Femur (tissue), 1 donor: Measurements from ENCODE around the gene CETP.

Experiments
- DNase-seq: peaks from one replicate; pipeline ENCODE4 v3.0.0-alpha.2; 2017

The CETP gene

DNA sequence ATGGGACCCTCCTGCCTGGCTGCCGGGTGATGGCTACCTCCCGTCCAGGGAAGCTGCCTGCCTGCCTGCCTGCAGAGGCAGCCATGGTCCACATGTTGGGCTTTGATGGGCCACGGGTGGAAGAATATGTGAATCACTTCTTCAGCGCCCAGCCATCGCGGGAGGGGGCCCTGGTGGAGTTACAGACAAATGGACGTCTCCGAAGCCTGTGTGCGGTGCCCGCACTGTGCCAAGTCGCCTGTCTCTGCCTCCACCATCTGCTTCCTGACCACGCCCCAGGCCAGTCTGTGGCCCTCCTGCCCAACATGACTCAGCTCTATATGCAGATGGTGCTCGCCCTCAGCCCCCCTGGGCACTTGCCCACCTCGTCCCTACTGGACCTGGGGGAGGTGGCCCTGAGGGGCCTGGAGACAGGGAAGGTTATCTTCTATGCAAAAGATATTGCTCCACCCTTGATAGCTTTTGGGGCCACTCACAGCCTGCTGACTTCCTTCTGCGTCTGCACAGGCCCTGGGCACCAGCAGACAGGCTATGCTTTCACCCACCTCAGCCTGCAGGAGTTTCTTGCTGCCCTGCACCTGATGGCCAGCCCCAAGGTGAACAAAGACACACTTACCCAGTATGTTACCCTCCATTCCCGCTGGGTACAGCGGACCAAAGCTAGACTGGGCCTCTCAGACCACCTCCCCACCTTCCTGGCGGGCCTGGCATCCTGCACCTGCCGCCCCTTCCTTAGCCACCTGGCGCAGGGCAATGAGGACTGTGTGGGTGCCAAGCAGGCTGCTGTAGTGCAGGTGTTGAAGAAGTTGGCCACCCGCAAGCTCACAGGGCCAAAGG, 64.4 kb downstream of the CETP start:
- no peak for DNase-seq

DNA sequence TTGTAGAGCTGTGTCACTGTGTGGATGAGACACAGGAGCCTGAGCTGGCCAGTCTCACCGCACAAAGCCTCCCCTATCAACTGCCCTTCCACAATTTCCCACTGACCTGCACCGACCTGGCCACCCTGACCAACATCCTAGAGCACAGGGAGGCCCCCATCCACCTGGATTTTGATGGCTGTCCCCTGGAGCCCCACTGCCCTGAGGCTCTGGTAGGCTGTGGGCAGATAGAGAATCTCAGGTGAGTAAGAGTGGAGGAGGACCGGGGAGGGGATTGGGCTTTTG, 65.0 kb downstream of the CETP start:
- DNase-seq: no peak

- no peak for DNase-seq
Observed at GRCh38 chr16:57027067-57027466, 65.3 kb downstream of the CETP start.

- DNase-seq: no peak
Observed at GRCh38 chr16:57028086-57028485, 66.3 kb downstream of the CETP start.

- no peak for DNase-seq
Observed at GRCh38 chr16:57029161-57030160, 67.7 kb downstream of the CETP start.

- no peak for DNase-seq
Observed at GRCh38 chr16:57030346-57030902, 68.7 kb downstream of the CETP start.

DNA sequence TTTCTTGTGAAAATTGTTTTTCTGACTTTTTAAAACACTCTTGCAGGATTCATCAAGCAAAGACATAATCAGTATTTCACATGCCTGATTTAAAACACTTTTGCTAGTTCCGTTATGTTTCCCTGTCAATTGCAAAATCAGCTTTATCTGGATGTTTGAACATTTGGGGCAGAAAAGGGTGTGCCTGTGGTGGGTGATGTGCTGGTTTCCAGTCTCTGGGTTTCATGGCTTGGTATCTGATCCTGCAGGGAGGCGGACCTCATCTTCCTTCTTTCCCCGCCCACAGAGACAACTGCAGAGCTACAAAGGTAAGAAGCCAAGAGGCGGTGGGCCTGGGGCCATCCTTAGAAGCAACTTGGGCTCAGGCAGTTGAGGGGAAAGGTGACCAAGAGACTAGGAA, 69.4 kb downstream of the CETP start:
- no peak for DNase-seq

DNA sequence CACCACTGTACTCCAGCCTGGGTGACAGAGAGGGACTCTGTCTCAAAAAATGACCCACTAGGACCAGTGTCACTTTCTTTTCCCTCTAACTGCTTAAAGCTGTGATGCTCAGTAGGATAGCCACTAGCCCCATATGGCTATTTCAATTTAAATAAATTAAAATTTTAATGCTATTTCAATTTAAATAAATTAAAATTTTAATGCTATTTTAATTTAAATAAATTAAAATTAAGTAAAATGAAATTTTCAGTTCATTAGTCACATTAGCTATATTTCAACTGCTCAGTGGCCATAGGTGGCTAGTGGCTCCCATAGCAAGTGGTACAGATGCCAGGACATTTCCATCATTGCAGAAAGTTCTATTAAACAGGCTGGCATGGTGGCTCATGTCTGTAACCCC, 70.6 kb downstream of the CETP start:
- DNase-seq: no peak

GRCh38 chr16:57032931-57033330, 71.2 kb downstream of the CETP start:
- no peak for DNase-seq
